HCT116 (cell line): ENCODE measurements around the gene C1QTNF3.
A peak's percentile ranks its signal among the peaks of the same experiment; 100 is the strongest.

Source experiments
- ATF3 ChIP-seq: IDR thresholded peaks from 2 replicates; pipeline ENCODE4 v1.6.1; 2012
- CTCF ChIP-seq, 3 experiments: fragments of 200-600 bp in 1 of 3; sonication (generic) in 1 of 3; IDR thresholded peaks in 2 of 3; conservative IDR thresholded peaks in 1 of 3; 2 replicates each; pipeline ENCODE4 v1.5.1; 2012 to 2017; ENCODE audit warnings: low read depth in 2 of 3, low read length in 2 of 3, antibody characterized with exemption in 1 of 3, borderline replicate concordance in 1 of 3, control low read depth in 1 of 3, mild to moderate bottlenecking in 1 of 3, mixed read lengths in 1 of 3, mixed run types in 1 of 3, moderate library complexity in 1 of 3; ENCODE audit not compliant: insufficient read depth in 1 of 3
- EGR1 ChIP-seq: IDR thresholded peaks from 2 replicates; pipeline ENCODE4 v1.6.1; 2012; ENCODE audit warnings: low read depth
- ELF1 ChIP-seq: IDR thresholded peaks from 2 replicates; pipeline ENCODE4 v1.6.1; 2012; ENCODE audit warnings: low read depth, borderline replicate concordance
- EZH2 ChIP-seq: fragments of 200-600 bp; sonication (generic); IDR thresholded peaks from 2 replicates; pipeline ENCODE4 v1.6.1; 2017; ENCODE audit warnings: antibody characterized with exemption, mixed run types
- EZH2phosphoT487 ChIP-seq: fragments of 200-600 bp; IDR thresholded peaks from 2 replicates; pipeline ENCODE4 v1.6.1; 2018; ENCODE audit warnings: antibody characterized with exemption, borderline replicate concordance
- POLR2A ChIP-seq: IDR thresholded peaks from 2 replicates; pipeline ENCODE4 v1.7.0; 2011; ENCODE audit warnings: borderline replicate concordance; ENCODE audit not compliant: insufficient read depth, insufficient read length; ENCODE audit errors: extremely low read depth
- POLR2AphosphoS5 ChIP-seq: IDR thresholded peaks from 2 replicates; pipeline ENCODE4 v1.6.1; 2011; ENCODE audit warnings: mild to moderate bottlenecking, low read depth, low read length, moderate library complexity
- SP1 ChIP-seq: IDR thresholded peaks from 2 replicates; pipeline ENCODE4 v1.6.1; 2012; ENCODE audit warnings: low read depth
- TCF7L2 ChIP-seq: IDR thresholded peaks from 2 replicates; pipeline ENCODE4 v1.7.0; 2011; ENCODE audit warnings: borderline replicate concordance, inconsistent platforms; ENCODE audit not compliant: insufficient read depth, insufficient read length; ENCODE audit errors: extremely low read depth
- YY1 ChIP-seq: IDR thresholded peaks from 2 replicates; pipeline ENCODE4 v1.6.1; 2011; ENCODE audit warnings: low read length, low read depth, moderate library complexity, mild to moderate bottlenecking; ENCODE audit not compliant: insufficient replicate concordance; ENCODE audit errors: extremely low read depth
- ZNF274 ChIP-seq: fragments of 200-500 bp; sonication (Bioruptor generic); IDR thresholded peaks from 2 replicates; pipeline ENCODE4 v1.6.1; 2014; ENCODE audit warnings: mild to moderate bottlenecking, low read depth, low read length, inconsistent platforms

GRCh38 chr5:33969572-33970452 is 73.2 kb downstream of the C1QTNF3 start:
- TF ChIP-seq CTCF (IDR thresholded peaks at IDR 0.05 in 2 of 3, conservative IDR thresholded peaks at IDR 0.05 in 1 of 3; ENCODE audit: borderline replicate concordance in 1 of 3, insufficient read depth in 1 of 3, low read depth in 2 of 3, low read length in 2 of 3) = peak in 2 of 3 experiments; percentile 61 to 77; a peak in 4 of 6 replicates
- TF ChIP-seq EZH2phosphoT487 = no peak
- TF ChIP-seq ZNF274 = no peak
- no peak for TF ChIP-seq YY1
- no peak for TF ChIP-seq SP1
- no peak for TF ChIP-seq POLR2AphosphoS5
- TF ChIP-seq POLR2A = no peak
- no peak for TF ChIP-seq ELF1
- no peak for TF ChIP-seq ATF3
- no peak for TF ChIP-seq EGR1
- TF ChIP-seq TCF7L2 = no peak
- no peak for TF ChIP-seq EZH2
